Measurements from ENCODE around the gene TRIM44. TPM values are rescaled to one million over a fixed set of nuclear protein-coding genes. Genes with fewer than 3 reads are reported as not detected.
A peak's percentile ranks its signal among the peaks of the same experiment; 100 is the strongest.

TRIM44 gene
- total RNA-seq, 1 donor from 2014 or later = 67.4 TPM

DNA sequence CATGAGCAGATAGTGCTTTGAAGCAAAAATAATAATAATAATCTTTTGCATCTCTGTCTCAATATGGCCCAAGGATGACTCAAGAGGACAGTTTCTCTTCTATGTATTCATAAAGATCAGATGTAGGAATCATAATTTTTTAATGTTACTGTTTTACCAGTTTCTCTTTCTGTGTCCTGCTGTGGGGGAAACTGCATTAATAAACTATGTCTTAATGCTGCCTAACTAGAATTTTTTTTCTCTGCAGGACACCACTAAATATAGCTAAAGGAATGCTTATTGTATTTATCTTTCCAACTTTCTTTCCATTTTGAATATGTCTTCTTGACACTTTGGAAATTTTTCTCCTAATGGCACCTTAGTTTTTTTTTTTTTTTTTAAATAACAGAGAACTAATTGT lies 37.8 kb upstream of the TRIM44 start:
- H3K36me3 Mint-ChIP-seq (ENCODE audit: low read depth) = peaks cover 7% of the 10 kb centered on the region

DNA sequence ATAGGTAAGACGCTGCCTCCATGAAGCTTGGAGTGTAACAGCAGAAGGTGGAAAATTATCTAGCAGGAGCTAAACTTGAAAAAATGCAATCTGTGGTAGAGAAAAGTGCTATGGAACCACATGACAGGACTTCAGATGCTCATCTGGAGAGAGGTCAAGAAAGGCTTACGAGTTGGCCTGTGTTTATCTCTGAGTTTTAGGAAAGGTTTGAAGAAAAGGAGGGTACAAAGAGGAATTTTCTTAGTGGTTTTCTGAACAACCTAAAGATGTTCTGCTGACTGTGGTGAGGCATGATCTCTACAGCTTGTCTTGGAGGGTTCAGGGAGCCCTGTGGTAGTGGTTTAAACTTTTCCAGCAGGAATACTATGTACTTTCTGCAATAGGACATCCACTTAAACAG lies 36.1 kb upstream of the TRIM44 start:
- no peak overlapping the region for H3K27ac Mint-ChIP-seq (ENCODE audit: unreplicated experiment)
- TF ChIP-seq, protein P1, sequence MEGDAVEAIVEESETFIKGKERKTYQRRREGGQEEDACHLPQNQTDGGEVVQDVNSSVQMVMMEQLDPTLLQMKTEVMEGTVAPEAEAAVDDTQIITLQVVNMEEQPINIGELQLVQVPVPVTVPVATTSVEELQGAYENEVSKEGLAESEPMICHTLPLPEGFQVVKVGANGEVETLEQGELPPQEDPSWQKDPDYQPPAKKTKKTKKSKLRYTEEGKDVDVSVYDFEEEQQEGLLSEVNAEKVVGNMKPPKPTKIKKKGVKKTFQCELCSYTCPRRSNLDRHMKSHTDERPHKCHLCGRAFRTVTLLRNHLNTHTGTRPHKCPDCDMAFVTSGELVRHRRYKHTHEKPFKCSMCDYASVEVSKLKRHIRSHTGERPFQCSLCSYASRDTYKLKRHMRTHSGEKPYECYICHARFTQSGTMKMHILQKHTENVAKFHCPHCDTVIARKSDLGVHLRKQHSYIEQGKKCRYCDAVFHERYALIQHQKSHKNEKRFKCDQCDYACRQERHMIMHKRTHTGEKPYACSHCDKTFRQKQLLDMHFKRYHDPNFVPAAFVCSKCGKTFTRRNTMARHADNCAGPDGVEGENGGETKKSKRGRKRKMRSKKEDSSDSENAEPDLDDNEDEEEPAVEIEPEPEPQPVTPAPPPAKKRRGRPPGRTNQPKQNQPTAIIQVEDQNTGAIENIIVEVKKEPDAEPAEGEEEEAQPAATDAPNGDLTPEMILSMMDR (conservative IDR thresholded peaks at IDR 0.05) = no peak
- no peaks in the 10 kb centered on the region for H3K9me3 Mint-ChIP-seq
- no peak overlapping the region for H3K4me3 Mint-ChIP-seq
- H3K4me1 Mint-ChIP-seq = peaks cover 37% of the 10 kb centered on the region
- H3K36me3 Mint-ChIP-seq (ENCODE audit: low read depth) = peaks cover 2% of the 10 kb centered on the region
- peaks cover 3% of the 10 kb centered on the region for H3K27me3 Mint-ChIP-seq (ENCODE audit: low read depth)
- no peak for DNase-seq (ENCODE audit: low read depth, low spot score)

More for the DNA sequence above, 37.8 kb upstream of the TRIM44 start:
- TF ChIP-seq, protein P1 (conservative IDR thresholded peaks at IDR 0.05) = no peak
- Mint-ChIP-seq H3K4me3 (no peak overlapping the region), H3K9me3 (no peaks in the 10 kb centered on the region), H3K4me1 (peaks cover 48% of the 10 kb centered on the region), H3K27me3 (ENCODE audit: low read depth) (peaks cover 3% of the 10 kb centered on the region), H3K27ac (ENCODE audit: unreplicated experiment) (no peak overlapping the region)
- DNase-seq (ENCODE audit: low read depth, low spot score) = no peak

- peaks cover 3% of the 10 kb centered on the region for H3K27me3 Mint-ChIP-seq (ENCODE audit: low read depth)
- peaks cover 20% of the 10 kb centered on the region for H3K4me1 Mint-ChIP-seq
- H3K9me3 Mint-ChIP-seq = no peaks in the 10 kb centered on the region
- TF ChIP-seq, protein P1 (conservative IDR thresholded peaks at IDR 0.05) = no peak
- H3K4me3 Mint-ChIP-seq = no peak overlapping the region
- no peaks in the 10 kb centered on the region for H3K36me3 Mint-ChIP-seq (ENCODE audit: low read depth)
- no peak for DNase-seq (ENCODE audit: low read depth, low spot score)
- no peak overlapping the region for H3K27ac Mint-ChIP-seq (ENCODE audit: unreplicated experiment)
Observed at GRCh38 chr11:35629511-35629910, 33.1 kb upstream of the TRIM44 start.

DNA sequence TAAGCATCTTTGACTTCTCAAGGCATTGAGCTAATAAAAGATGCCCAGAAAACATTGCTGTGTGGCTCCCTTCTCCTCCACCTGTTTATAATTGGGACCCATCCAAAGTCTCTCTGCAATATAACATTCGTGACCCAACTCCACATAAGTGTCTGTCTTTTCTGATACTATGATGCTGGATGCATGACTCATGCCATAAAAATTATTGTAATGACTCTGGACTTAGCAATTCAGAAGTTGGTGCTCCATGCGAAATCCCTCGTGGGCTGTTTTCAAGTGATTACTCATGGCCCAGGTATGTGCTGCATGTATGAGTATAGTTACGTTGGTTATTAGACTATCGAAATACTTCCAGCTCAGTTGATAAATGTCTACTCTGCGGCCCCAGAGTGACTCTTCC lies 32.7 kb upstream of the TRIM44 start:
- DNase-seq (ENCODE audit: low read depth, low spot score) = no peak
- H3K4me3 Mint-ChIP-seq = no peak overlapping the region
- peaks cover 20% of the 10 kb centered on the region for H3K4me1 Mint-ChIP-seq
- H3K27ac Mint-ChIP-seq (ENCODE audit: unreplicated experiment) = no peak overlapping the region
- H3K36me3 Mint-ChIP-seq (ENCODE audit: low read depth) = no peaks in the 10 kb centered on the region
- no peaks in the 10 kb centered on the region for H3K9me3 Mint-ChIP-seq
- TF ChIP-seq, protein P1 (conservative IDR thresholded peaks at IDR 0.05) = no peak
- peaks cover 3% of the 10 kb centered on the region for H3K27me3 Mint-ChIP-seq (ENCODE audit: low read depth)

GRCh38 chr11:35631891-35632290 lies 30.7 kb upstream of the TRIM44 start:
- H3K36me3 Mint-ChIP-seq (ENCODE audit: low read depth) = no peaks in the 10 kb centered on the region
- no peak for DNase-seq (ENCODE audit: low read depth, low spot score)
- no peak overlapping the region for H3K4me3 Mint-ChIP-seq
- H3K27me3 Mint-ChIP-seq (ENCODE audit: low read depth) = peaks cover 3% of the 10 kb centered on the region
- H3K9me3 Mint-ChIP-seq = no peaks in the 10 kb centered on the region
- H3K4me1 Mint-ChIP-seq = peaks cover 20% of the 10 kb centered on the region
- TF ChIP-seq, protein P1 (conservative IDR thresholded peaks at IDR 0.05) = no peak
- no peak overlapping the region for H3K27ac Mint-ChIP-seq (ENCODE audit: unreplicated experiment)

DNA sequence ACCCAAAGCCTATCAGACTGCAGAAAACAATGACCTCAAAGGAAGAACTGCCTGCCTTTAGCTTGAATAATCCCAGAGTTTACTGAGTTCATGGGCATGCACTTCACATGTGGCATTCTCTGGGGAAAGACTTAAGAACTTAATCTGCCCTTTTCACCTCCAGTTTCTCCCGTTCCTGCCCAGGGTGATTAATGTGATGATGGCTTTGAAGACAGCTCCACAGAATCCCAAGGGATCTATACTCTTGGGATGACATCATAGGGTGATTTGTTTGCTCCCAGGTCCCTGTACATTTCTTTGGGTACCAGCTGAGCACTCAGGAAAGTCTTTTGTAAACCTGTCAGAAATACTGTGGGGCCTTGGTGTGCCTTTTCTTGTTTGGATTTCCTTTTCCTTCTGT lies 30.3 kb upstream of the TRIM44 start:
- Mint-ChIP-seq H3K36me3 (ENCODE audit: low read depth) (no peaks in the 10 kb centered on the region), H3K27me3 (ENCODE audit: low read depth) (peaks cover 3% of the 10 kb centered on the region), H3K4me1 (peaks cover 20% of the 10 kb centered on the region), H3K9me3 (no peaks in the 10 kb centered on the region), H3K4me3 (no peak overlapping the region), H3K27ac (ENCODE audit: unreplicated experiment) (peak overlapping the region; percentile 8)
- DNase-seq (ENCODE audit: low read depth, low spot score) = no peak
- TF ChIP-seq, protein P1 (conservative IDR thresholded peaks at IDR 0.05) = no peak
